GM10266 (cell line): Measurements from ENCODE around the gene AIFM2.
A peak's percentile ranks its signal among the peaks of the same experiment; 100 is the strongest.

ENCODE experiments used
- DNase-seq: peaks from one replicate; pipeline ENCODE4 v3.0.0; 2012; ENCODE audit errors: extremely low spot score
- TF ChIP-seq, protein P1 (sequence below): IDR thresholded peaks from 2 replicates; pipeline ENCODE4 v1.5.1; 2012; ENCODE audit warnings: mild to moderate bottlenecking, low read depth; ENCODE audit not compliant: control insufficient read depth, insufficient read depth; ENCODE audit errors: missing control alignments

AIFM2 gene

DNA sequence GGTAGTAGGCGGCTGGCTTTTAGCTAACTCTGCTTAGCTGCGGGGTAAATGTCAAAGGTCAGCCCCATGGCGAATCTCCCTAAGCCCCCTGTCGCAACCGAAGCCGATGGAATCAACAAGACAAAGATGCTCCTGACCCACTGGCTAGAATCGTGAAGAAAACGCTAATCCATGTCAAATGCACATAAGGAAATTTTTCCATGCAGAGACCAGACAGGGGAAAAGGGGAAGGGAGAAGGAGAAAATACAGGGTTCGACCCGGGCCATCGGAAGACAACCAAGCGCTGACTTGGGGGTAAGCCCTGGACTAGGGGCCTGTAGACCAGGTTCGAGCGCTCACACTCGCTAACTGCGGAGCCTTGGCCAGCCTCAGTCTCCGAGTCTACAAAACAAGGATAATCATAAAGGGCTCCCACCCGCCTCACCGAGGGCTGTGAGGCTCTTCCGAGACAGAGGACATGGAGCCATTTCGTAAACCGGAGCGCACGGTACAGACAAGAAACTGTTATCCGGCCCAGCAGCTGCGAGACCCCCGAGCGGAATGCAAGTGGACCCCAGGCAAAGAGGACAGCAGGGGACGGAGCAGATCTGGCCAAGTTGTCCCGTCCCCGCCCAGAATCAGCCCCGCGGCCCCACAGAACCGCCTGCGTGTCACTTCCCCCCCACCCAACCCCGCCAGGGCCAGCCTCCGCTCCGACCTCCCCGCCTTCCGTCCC lies 37.2 kb upstream of the AIFM2 start:
- TF ChIP-seq, protein P1, sequence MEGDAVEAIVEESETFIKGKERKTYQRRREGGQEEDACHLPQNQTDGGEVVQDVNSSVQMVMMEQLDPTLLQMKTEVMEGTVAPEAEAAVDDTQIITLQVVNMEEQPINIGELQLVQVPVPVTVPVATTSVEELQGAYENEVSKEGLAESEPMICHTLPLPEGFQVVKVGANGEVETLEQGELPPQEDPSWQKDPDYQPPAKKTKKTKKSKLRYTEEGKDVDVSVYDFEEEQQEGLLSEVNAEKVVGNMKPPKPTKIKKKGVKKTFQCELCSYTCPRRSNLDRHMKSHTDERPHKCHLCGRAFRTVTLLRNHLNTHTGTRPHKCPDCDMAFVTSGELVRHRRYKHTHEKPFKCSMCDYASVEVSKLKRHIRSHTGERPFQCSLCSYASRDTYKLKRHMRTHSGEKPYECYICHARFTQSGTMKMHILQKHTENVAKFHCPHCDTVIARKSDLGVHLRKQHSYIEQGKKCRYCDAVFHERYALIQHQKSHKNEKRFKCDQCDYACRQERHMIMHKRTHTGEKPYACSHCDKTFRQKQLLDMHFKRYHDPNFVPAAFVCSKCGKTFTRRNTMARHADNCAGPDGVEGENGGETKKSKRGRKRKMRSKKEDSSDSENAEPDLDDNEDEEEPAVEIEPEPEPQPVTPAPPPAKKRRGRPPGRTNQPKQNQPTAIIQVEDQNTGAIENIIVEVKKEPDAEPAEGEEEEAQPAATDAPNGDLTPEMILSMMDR = no peak
- DNase-seq = peak; percentile 21

- DNase-seq = no peak
- TF ChIP-seq, protein P1 = no peak
These were observed 36.4 kb upstream of the AIFM2 start for GRCh38 chr10:70169011-70169410.

DNA sequence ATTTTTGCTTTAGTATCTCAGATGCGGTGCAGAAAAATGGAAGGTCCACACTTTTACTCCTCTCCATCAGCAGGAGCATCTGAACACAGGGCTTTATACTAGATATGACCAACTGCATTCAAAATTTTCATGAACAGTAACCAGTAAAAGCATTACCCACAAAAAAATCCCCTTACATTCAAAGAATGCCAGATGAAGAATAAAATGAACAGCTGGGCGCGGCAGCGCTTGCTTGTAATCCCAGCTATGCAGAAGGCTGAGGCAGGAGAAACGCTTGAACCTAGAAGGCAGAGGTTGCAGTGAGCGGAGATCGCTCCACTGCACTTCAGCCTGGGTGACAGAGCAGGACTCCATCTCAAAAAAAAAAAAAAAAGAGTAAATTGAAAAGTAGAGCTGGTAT lies 34.6 kb upstream of the AIFM2 start:
- no peak for DNase-seq
- TF ChIP-seq, protein P1 = no peak

DNA sequence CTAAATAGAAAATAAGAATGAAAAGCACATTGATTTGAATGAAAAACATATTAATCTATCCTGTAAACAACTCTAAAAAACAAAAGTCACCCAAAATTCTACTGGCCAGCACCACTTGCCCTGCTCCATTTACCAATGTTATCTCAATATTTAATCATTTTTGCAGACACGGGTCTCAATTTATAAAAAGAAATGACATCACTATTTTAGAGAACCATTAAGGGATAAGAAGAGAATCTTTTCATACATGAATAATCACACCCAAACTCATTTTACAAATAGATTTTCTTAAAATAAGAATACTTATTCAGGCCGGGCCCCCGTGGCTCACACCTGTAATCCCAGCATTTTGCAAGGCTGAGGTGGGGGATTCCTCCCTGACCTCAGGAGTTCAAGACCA lies 33.8 kb upstream of the AIFM2 start:
- DNase-seq = no peak
- TF ChIP-seq, protein P1 = no peak

DNA sequence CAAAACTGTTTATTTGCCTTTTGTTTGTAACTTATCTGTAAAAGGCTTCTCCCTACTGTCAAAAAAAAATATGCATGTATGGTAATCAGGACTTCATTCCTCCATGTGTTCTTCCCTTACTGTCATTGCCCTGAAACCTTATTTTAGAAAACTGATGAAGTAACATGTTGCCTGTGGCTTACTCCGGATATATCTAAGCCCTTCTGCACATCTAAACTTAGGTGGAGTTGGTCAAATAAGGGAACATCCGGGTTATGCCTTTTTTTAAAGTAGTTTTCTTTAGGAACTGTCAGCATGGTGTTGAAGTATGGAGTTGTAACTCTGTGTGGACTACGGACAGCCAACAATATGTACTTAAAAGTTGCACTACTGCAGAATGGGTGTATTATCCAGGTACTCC lies 31.5 kb upstream of the AIFM2 start:
- no peak for DNase-seq
- TF ChIP-seq, protein P1 = no peak

DNA sequence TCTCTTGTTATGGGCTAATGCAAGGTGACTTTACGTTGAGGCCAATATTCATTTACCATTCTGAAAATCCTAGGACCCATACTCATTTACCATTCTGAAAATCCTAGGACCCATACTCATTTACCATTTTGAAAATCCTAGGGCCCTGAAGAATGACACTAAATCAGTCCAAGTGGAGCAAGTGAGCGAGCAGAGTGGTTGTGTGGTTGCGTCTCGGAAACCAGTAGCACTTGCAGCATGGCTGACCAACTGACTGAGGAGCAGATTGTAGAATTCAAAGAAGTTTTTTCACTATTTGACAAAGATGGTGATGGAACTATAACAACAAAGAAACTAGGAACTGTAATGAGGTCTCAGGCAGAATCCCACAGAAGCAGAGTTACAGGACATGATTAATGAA lies 30.8 kb upstream of the AIFM2 start:
- no peak for DNase-seq
- TF ChIP-seq, protein P1 = no peak

- DNase-seq = peak; percentile 69
- TF ChIP-seq, protein P1 = no peak
These were observed 30.2 kb upstream of the AIFM2 start for GRCh38 chr10:70162892-70163201.
